Panc1 (cell line): ENCODE measurements around the gene C12orf76. TPM values are rescaled to one million over a fixed set of nuclear protein-coding genes. Genes with fewer than 3 reads are reported as not detected.
A peak's percentile ranks its signal among the peaks of the same experiment; 100 is the strongest.

Source experiments
- ATAC-seq: fragments of 200-7000 bp; cut with Tn5 transposase; 2 replicates; pipeline ENCODE4 v1.9.1; 2020; ENCODE audit warnings: mild to moderate bottlenecking, moderate library complexity
- BruUV-seq: library from RNA; stranded (reverse); fragments of 400-500 nt; replicated peaks from 2 replicates; lab custom pipeline; 2021; lab: Mats Ljungman, UMichigan
- CTCF ChIA-PET: fragments of 300-600 bp; sonication (Branson Sonifier 250); formaldehyde crosslinking; loops from one replicate; lab custom pipeline; 2022; ENCODE audit warnings: antibody characterized with exemption; lab: Charles Lee
- POLR2A ChIA-PET: fragments of 300-600 bp; sonication (Branson Sonifier 250); formaldehyde crosslinking; loops from one replicate; lab custom pipeline; 2022; ENCODE audit warnings: antibody characterized with exemption; lab: Charles Lee
- DNase-seq: peaks from one replicate; pipeline ENCODE4 v3.0.0-alpha.2; 2010; ENCODE audit warnings: low read depth, low spot score
- H3K27ac ChIP-seq: 2 replicates; pipeline ENCODE4 v1.5.1; 2011; ENCODE audit warnings: mild to moderate bottlenecking, low read length, inconsistent platforms
- H3K27me3 ChIP-seq: fragments of 200-500 bp; sonication (Bioruptor generic); 2 replicates; pipeline ENCODE4 v1.6.0; 2014; ENCODE audit warnings: low read length, inconsistent platforms; ENCODE audit not compliant: control insufficient read depth, insufficient read depth
- H3K36me3 ChIP-seq: fragments of 200-500 bp; sonication (Bioruptor generic); 2 replicates; pipeline ENCODE4 v1.5.1; 2014; ENCODE audit warnings: inconsistent platforms, mild to moderate bottlenecking, low read length, moderate library complexity; ENCODE audit not compliant: control insufficient read depth, insufficient read depth
- H3K4me1 ChIP-seq: 2 replicates; pipeline ENCODE4 v1.5.1; 2011; ENCODE audit warnings: inconsistent platforms, mild to moderate bottlenecking, low read length, moderate library complexity; ENCODE audit not compliant: control insufficient read depth, insufficient read depth
- H3K4me3 ChIP-seq, 2 experiments: 2 replicates each; pipeline ENCODE4 v1.5.1; 2011 to 2012; ENCODE audit warnings: low read depth in 2 of 2, low read length in 2 of 2, mild to moderate bottlenecking in 2 of 2, inconsistent platforms in 1 of 2, moderate library complexity in 1 of 2
- H3K9me3 ChIP-seq: fragments of 200-500 bp; sonication (Bioruptor generic); 2 replicates; pipeline ENCODE4 v1.5.1; 2014; ENCODE audit warnings: low read depth, mild to moderate bottlenecking, inconsistent platforms, low read length, moderate library complexity; ENCODE audit not compliant: control insufficient read depth, insufficient read depth
- POLR2AphosphoS5 ChIP-seq: IDR thresholded peaks from 2 replicates; pipeline ENCODE4 v1.6.1; 2012; ENCODE audit warnings: mild to moderate bottlenecking, low read depth, low read length, moderate library complexity
- SIN3A ChIP-seq: IDR thresholded peaks from 2 replicates; pipeline ENCODE4 v1.6.1; 2012; ENCODE audit warnings: low read depth, mild to moderate bottlenecking, low read length, moderate library complexity, borderline replicate concordance; ENCODE audit not compliant: insufficient read depth
- TCF7L2 ChIP-seq: IDR thresholded peaks from 2 replicates; pipeline ENCODE4 v1.6.1; 2011; ENCODE audit warnings: mild to moderate bottlenecking, low read depth, low read length, inconsistent platforms
- in situ Hi-C: cut with HindIII; loops from 2 replicates; pipeline ENCODE4 v1.10.0; 2016; ENCODE audit warnings: low sequenced_read_pairs, low pct_unique_long_range_greater_than_20kb
- intact Hi-C: fragments of 100-400 bp; cut with micrococcal nuclease; formaldehyde crosslinking; loops from one replicate; pipeline ENCODE4 v1.10.0; 2022; ENCODE audit not compliant: unreplicated experiment
- total RNA-seq: library from RNA; stranded (reverse); gene quantifications from one replicate; pipeline ENCODE4 v1.2.1, GENCODE V29; 2021; ENCODE audit not compliant: unreplicated experiment
- TF ChIP-seq, protein P1 (sequence below): fragments of 450-650 bp; IDR thresholded peaks from 2 replicates; pipeline ENCODE4 v1.5.1; 2017; ENCODE audit warnings: mild to moderate bottlenecking
- TF ChIP-seq, protein P2 (sequence below), 2 experiments: IDR thresholded peaks; 2 replicates each; pipeline ENCODE4 v1.6.1; 2011 to 2012; ENCODE audit warnings: low read depth in 2 of 2, control low read depth in 1 of 2, low read length in 1 of 2, mild to moderate bottlenecking in 1 of 2, moderate library complexity in 1 of 2; ENCODE audit not compliant: insufficient read depth in 1 of 2

The C12orf76 gene
- total RNA-seq, 1 experiment from 2014 or later: 13.6 TPM

DNA sequence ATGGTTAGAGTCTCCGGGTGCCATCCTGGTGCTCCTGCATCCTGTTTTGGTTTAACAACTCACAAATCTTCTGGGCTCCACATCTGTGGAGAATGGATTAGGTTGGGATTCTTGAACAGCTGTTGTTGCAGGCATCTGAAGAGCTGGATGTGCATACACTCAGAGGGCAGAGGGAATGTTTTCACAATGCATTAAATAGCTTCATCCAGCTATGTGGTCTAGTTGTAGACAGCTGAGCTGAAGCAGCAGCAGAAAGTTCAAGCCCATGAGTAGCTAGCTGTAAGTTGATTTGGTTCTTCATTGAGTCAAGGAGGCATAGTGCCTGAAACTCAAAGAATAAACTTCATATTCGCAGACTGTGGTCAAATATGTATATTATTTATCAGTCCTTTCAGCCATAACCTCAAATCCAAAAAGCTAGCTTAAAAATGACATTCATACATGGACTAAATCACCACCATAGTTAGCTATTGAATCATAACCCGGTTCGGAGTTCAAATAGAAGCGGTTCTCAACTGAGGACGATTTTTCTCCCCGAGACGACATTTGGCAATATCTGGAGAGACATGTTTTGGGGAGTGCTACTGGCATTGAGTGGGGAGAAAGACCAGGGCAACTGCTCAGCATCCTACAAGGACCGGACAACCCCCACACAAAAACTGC is 50.0 kb downstream of the C12orf76 start:
- Histone ChIP-seq H3K9me3 (no peaks in the 10 kb centered on the region), H3K4me3 (peak overlapping the region; percentile 71 to 84), H3K4me1 (peaks cover 26% of the 10 kb centered on the region), H3K27me3 (no peaks in the 10 kb centered on the region), H3K36me3 (peaks cover 2% of the 10 kb centered on the region; the same call in 1 of the 2 replicates), H3K27ac (peak overlapping the region; percentile 90)
- ATAC-seq: peak; percentile 7; the same call in 1 of the 2 replicates
- TF ChIP-seq SIN3A (no peak), TCF7L2 (no peak), POLR2AphosphoS5 (no peak)
- TF ChIP-seq, protein P1, sequence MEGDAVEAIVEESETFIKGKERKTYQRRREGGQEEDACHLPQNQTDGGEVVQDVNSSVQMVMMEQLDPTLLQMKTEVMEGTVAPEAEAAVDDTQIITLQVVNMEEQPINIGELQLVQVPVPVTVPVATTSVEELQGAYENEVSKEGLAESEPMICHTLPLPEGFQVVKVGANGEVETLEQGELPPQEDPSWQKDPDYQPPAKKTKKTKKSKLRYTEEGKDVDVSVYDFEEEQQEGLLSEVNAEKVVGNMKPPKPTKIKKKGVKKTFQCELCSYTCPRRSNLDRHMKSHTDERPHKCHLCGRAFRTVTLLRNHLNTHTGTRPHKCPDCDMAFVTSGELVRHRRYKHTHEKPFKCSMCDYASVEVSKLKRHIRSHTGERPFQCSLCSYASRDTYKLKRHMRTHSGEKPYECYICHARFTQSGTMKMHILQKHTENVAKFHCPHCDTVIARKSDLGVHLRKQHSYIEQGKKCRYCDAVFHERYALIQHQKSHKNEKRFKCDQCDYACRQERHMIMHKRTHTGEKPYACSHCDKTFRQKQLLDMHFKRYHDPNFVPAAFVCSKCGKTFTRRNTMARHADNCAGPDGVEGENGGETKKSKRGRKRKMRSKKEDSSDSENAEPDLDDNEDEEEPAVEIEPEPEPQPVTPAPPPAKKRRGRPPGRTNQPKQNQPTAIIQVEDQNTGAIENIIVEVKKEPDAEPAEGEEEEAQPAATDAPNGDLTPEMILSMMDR: no peak
- TF ChIP-seq, protein P2, sequence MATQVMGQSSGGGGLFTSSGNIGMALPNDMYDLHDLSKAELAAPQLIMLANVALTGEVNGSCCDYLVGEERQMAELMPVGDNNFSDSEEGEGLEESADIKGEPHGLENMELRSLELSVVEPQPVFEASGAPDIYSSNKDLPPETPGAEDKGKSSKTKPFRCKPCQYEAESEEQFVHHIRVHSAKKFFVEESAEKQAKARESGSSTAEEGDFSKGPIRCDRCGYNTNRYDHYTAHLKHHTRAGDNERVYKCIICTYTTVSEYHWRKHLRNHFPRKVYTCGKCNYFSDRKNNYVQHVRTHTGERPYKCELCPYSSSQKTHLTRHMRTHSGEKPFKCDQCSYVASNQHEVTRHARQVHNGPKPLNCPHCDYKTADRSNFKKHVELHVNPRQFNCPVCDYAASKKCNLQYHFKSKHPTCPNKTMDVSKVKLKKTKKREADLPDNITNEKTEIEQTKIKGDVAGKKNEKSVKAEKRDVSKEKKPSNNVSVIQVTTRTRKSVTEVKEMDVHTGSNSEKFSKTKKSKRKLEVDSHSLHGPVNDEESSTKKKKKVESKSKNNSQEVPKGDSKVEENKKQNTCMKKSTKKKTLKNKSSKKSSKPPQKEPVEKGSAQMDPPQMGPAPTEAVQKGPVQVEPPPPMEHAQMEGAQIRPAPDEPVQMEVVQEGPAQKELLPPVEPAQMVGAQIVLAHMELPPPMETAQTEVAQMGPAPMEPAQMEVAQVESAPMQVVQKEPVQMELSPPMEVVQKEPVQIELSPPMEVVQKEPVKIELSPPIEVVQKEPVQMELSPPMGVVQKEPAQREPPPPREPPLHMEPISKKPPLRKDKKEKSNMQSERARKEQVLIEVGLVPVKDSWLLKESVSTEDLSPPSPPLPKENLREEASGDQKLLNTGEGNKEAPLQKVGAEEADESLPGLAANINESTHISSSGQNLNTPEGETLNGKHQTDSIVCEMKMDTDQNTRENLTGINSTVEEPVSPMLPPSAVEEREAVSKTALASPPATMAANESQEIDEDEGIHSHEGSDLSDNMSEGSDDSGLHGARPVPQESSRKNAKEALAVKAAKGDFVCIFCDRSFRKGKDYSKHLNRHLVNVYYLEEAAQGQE (IDR thresholded peaks at IDR 0.05; ENCODE audit: insufficient read depth in 1 of 2, low read depth in 2 of 2, low read length in 1 of 2): no peak
- no TSS peak for BruUV-seq
- ChIA-PET POLR2A (interaction anchor here (0.6 kb wide), 1 partner anchor 19 kb away, joined by 5 read pairs; no protein-coding TSS in a partner anchor), CTCF (interaction anchor here (0.5 to 0.6 kb wide), 2 partner anchors 103 to 433 kb away, joined by 3 to 5 read pairs; no protein-coding TSS in a partner anchor)
- intact Hi-C loops: no loop called here
- DNase-seq: no peak
- in situ Hi-C loops: no loop called here

DNA sequence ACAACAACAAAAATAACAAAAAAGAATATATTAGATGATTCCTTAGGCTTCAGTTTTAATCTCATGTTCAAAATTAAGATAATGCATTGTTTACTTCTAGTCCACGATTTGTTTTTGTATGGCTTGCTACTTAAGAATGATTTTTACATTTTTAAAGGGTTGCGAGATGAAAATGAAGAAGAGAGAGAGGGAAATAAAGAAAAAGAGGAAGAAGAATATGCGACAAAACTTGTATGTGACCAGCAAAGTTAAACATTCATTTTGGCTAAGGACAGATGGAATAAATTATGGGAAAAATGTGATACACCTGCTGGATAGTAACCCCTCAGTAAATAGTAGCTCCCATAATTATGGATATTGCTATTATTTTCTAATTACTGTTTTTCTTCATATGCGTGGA is 50.9 kb downstream of the C12orf76 start:
- peaks cover 2% of the 10 kb centered on the region; the same call in 1 of the 2 replicates for H3K36me3 ChIP-seq
- POLR2A ChIA-PET: no interaction called here
- H3K4me3 ChIP-seq: no peak overlapping the region
- in situ Hi-C loops: no loop called here
- CTCF ChIA-PET: no interaction called here
- no peaks in the 10 kb centered on the region for H3K9me3 ChIP-seq
- peaks cover 26% of the 10 kb centered on the region for H3K4me1 ChIP-seq
- BruUV-seq: no TSS peak
- TF ChIP-seq POLR2AphosphoS5 (no peak), TCF7L2 (no peak), SIN3A (no peak)
- TF ChIP-seq, protein P2 (IDR thresholded peaks at IDR 0.05; ENCODE audit: insufficient read depth in 1 of 2, low read depth in 2 of 2, low read length in 1 of 2): no peak
- TF ChIP-seq, protein P1: no peak
- DNase-seq: no peak
- intact Hi-C loops: no loop called here
- H3K27ac ChIP-seq: no peak overlapping the region
- no peak for ATAC-seq
- no peaks in the 10 kb centered on the region for H3K27me3 ChIP-seq
